Keratinocyte (primary cell): ENCODE data around the gene HAPLN1. TPM values are rescaled to one million over a fixed set of nuclear protein-coding genes. Genes with fewer than 3 reads are reported as not detected.

ENCODE experiments used
- DNase-seq: peaks from one replicate; pipeline ENCODE4 v3.0.0-alpha.2; 2011; ENCODE audit warnings: low read depth, missing footprints, low spot score
- FAIRE-seq: peaks from 2 replicates; lab custom pipeline; 2011; peaks lifted over from hg19 to GRCh38; lab: Jason Lieb, UNC
- H2AFZ ChIP-seq: 2 replicates; pipeline ENCODE4 v1.6.0; 2012; ENCODE audit warnings: low read length, control low read depth, inconsistent platforms; ENCODE audit not compliant: control insufficient read depth
- H3K27ac ChIP-seq: 2 replicates; pipeline ENCODE4 v1.5.1; 2011; ENCODE audit warnings: low read length; ENCODE audit not compliant: control insufficient read depth, insufficient read depth
- H3K27me3 ChIP-seq: 3 replicates; pipeline ENCODE4 v1.6.0; 2011; ENCODE audit warnings: low read length; ENCODE audit not compliant: control insufficient read depth, insufficient read depth; ENCODE audit errors: extremely low read depth
- H3K36me3 ChIP-seq, 2 experiments: 2 replicates in 1 of 2; 3 replicates in 1 of 2; pipeline ENCODE4 v1.5.1; 2011; ENCODE audit warnings: low read length in 2 of 2, mild to moderate bottlenecking in 1 of 2; ENCODE audit not compliant: control insufficient read depth in 2 of 2, insufficient read depth in 2 of 2; ENCODE audit errors: extremely low read depth in 1 of 2
- H3K4me1 ChIP-seq: 3 replicates; pipeline ENCODE4 v1.5.1; 2011; ENCODE audit warnings: low read length; ENCODE audit not compliant: control insufficient read depth, insufficient read depth; ENCODE audit errors: extremely low read depth
- H3K4me2 ChIP-seq: 3 replicates; pipeline ENCODE4 v1.6.0; 2011; ENCODE audit warnings: low read depth, low read length; ENCODE audit not compliant: control insufficient read depth, insufficient read depth; ENCODE audit errors: extremely low read depth
- H3K4me3 ChIP-seq, 3 experiments: fragments of 200-600 bp in 1 of 3; sonication (generic) in 1 of 3; 2 replicates in 2 of 3; 3 replicates in 1 of 3; pipeline ENCODE4 v1.5.1; 2011 to 2016; ENCODE audit warnings: low read length in 3 of 3, mild to moderate bottlenecking in 3 of 3, control low read depth in 2 of 3, inconsistent platforms in 1 of 3, low read depth in 1 of 3, mixed read lengths in 1 of 3, mixed run types in 1 of 3, moderate library complexity in 1 of 3; ENCODE audit not compliant: control insufficient read depth in 2 of 3, insufficient read depth in 2 of 3; ENCODE audit errors: extremely low read depth in 1 of 3
- H3K79me2 ChIP-seq: 2 replicates; pipeline ENCODE4 v1.6.0; 2012; ENCODE audit warnings: low read length; ENCODE audit not compliant: control insufficient read depth, insufficient read depth
- H3K9ac ChIP-seq: 3 replicates; pipeline ENCODE4 v1.6.0; 2011; ENCODE audit warnings: low read length; ENCODE audit not compliant: control insufficient read depth, insufficient read depth; ENCODE audit errors: extremely low read depth
- H3K9me1 ChIP-seq: 3 replicates; pipeline ENCODE4 v1.6.0; 2011; ENCODE audit warnings: low read length; ENCODE audit not compliant: control insufficient read depth, insufficient read depth; ENCODE audit errors: extremely low read depth
- H3K9me3 ChIP-seq: 2 replicates; pipeline ENCODE4 v1.5.1; 2012; ENCODE audit warnings: low read depth, low read length; ENCODE audit not compliant: control insufficient read depth
- H4K20me1 ChIP-seq: 3 replicates; pipeline ENCODE4 v1.6.0; 2011; ENCODE audit warnings: low read length; ENCODE audit not compliant: control insufficient read depth, insufficient read depth; ENCODE audit errors: extremely low read depth
- CTCF ChIP-seq, 3 experiments: IDR thresholded peaks in 1 of 3; conservative IDR thresholded peaks in 1 of 3; optimal IDR thresholded peaks in 1 of 3; 2 replicates in 2 of 3; 3 replicates in 1 of 3; pipeline versions ENCODE3 to v1.5.1; 2011; ENCODE audit warnings: low read length in 3 of 3, mild to moderate bottlenecking in 3 of 3, moderate library complexity in 2 of 3, control low read depth in 1 of 3, inconsistent platforms in 1 of 3; ENCODE audit not compliant: insufficient read depth in 2 of 3; ENCODE audit errors: extremely low read depth in 1 of 3
- EZH2 ChIP-seq: IDR thresholded peaks from one replicate; pipeline ENCODE4 v1.6.1; 2012; ENCODE audit warnings: inconsistent platforms, mild to moderate bottlenecking, low read length, moderate library complexity
- dilution Hi-C: fragments of 300-500 bp; cut with MboI; formaldehyde crosslinking; loops from one replicate; pipeline ENCODE4 v1.7.0; 2020; ENCODE audit warnings: low sequenced_read_pairs; ENCODE audit not compliant: extremely low pct_ligation_motif_present
- polyA plus RNA-seq, 5 experiments: library from polyadenylated mRNA; depleted of rRNA in 3 of 5; stranded (reverse) in 3 of 5; stranded (forward) in 1 of 5; unstranded in 1 of 5; fragments of >200 nt; gene quantifications; 1 replicate in 1 of 5; 2 replicates in 3 of 5; 3 replicates in 1 of 5; pipeline versions ENCODE4 v1.2.1 to v1.2.3, GENCODE V29; 2011 to 2012; ENCODE audit warnings: missing spikeins in 2 of 5, low read depth in 1 of 5, low replicate concordance in 1 of 5

The HAPLN1 gene
- polyA plus RNA-seq, 1 donor (not counting 4 experiments of a cell fraction or from before 2014, with no cell fraction given): not detected

DNA sequence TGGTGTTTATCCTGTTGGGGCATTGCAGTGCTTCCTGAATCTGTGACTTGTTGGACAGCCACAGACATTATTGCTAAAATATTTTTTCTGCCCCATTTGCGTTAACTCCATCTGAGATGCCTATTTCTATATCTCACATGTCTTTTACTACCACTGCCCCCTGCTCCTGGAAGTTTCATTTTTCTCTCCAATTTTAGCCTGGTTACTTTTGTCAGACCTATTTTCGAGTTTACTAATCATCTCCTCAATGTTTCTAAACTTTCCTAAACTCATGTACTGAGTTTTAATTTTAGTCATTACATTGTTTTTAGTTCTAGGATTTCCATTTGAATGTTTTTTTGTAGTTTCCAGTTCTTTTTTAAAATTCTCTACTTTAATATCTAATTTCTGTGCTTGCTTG, 17.6 kb downstream of the HAPLN1 start:
- Histone ChIP-seq H3K9ac (no peak overlapping the region), H2AFZ (no peak overlapping the region), H3K9me3 (no peaks in the 10 kb centered on the region), H3K36me3 (no peaks in the 10 kb centered on the region), H3K9me1 (no peaks in the 10 kb centered on the region), H3K4me3 (no peak overlapping the region), H3K79me2 (no peaks in the 10 kb centered on the region), H3K27me3 (no peaks in the 10 kb centered on the region), H3K27ac (no peak overlapping the region), H3K4me1 (no peaks in the 10 kb centered on the region), H3K4me2 (no peak overlapping the region), H4K20me1 (no peaks in the 10 kb centered on the region)
- dilution Hi-C loops: no loop called here
- FAIRE-seq: no peak
- DNase-seq: no peak
- TF ChIP-seq EZH2: no peak
- no peak for TF ChIP-seq CTCF (optimal IDR thresholded peaks at IDR 0.05 in 1 of 3, IDR thresholded peaks at IDR 0.05 in 1 of 3, conservative IDR thresholded peaks at IDR 0.05 in 1 of 3; ENCODE audit: extremely low read depth in 1 of 3, insufficient read depth in 2 of 3, low read length in 3 of 3)

- Histone ChIP-seq H3K9me1 (no peaks in the 10 kb centered on the region), H3K27ac (no peak overlapping the region), H3K9ac (no peak overlapping the region), H2AFZ (no peak overlapping the region), H4K20me1 (no peaks in the 10 kb centered on the region), H3K79me2 (no peaks in the 10 kb centered on the region), H3K9me3 (no peaks in the 10 kb centered on the region), H3K36me3 (no peaks in the 10 kb centered on the region), H3K27me3 (no peaks in the 10 kb centered on the region), H3K4me2 (no peak overlapping the region), H3K4me3 (no peak overlapping the region), H3K4me1 (no peaks in the 10 kb centered on the region)
- FAIRE-seq (no peak), DNase-seq (no peak)
- TF ChIP-seq EZH2: no peak
- TF ChIP-seq CTCF (optimal IDR thresholded peaks at IDR 0.05 in 1 of 3, IDR thresholded peaks at IDR 0.05 in 1 of 3, conservative IDR thresholded peaks at IDR 0.05 in 1 of 3; ENCODE audit: extremely low read depth in 1 of 3, insufficient read depth in 2 of 3, low read length in 3 of 3): no peak
- dilution Hi-C loops: no loop called here
Observed at GRCh38 chr5:83701886-83702285, 18.8 kb downstream of the HAPLN1 start.
